ENCODE results near the gene ATF2.

The ATF2 gene

DNA sequence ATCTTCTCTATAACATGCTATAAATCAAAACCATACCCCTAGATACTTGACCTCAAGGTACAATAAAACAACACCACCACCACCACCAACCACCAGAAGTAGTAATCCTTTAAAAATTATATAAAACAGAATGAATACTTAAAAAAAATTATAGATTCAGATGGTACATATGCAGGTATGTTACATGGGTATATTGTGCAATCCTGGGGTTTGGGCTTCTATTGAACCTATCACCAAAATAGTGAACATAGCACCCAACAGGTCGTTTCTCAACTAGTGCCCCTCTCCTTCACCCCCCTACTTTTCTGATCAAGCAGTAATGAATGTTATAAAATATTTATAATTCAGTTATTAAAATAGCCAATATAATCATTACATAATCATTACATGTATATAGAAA lies 91.7 kb downstream of the ATF2 start:
- no peak for DNase-seq

DNA sequence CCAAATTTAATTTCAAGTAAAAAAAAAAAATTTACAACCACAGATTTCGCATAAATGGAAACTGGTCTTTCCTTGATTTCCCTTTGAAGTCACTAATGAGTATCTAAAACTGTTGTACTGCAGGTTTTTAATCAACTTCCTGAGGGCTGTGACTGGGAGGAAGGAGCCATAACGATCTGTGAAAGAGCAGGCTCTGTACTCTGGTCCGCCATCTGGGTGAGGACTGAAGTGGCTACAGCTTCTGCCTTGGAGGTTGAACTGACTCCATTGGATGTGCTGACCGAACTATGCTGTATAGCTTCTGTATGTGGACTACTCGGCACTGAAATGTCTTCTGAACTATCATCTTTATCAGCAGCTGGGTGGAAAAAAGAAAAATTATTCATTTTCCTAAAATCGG lies 93.5 kb downstream of the ATF2 start:
- DNase-seq, result no peak

DNA sequence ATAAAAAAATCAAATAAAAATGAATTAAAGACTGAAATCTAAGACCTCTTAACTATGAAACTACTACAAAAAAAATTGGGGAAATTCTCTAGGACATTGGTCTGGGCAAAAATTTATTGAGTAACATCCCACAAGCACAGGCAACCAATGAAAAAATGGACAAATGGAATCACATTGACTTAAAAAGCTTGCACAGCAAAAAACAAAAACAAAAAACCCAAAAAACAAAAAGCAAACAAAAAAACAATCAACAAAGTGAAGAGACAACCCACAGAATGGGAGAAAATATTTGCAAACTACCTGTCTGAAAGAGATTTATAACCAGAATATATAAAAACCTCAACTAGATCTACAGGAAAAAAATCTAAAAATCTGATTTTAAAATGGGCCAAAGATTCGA lies 99.5 kb downstream of the ATF2 start:
- DNase-seq, result no peak

- no peak for DNase-seq
Measured at GRCh38 chr2:175066411-175066810, 101.6 kb downstream of the ATF2 start.

DNA sequence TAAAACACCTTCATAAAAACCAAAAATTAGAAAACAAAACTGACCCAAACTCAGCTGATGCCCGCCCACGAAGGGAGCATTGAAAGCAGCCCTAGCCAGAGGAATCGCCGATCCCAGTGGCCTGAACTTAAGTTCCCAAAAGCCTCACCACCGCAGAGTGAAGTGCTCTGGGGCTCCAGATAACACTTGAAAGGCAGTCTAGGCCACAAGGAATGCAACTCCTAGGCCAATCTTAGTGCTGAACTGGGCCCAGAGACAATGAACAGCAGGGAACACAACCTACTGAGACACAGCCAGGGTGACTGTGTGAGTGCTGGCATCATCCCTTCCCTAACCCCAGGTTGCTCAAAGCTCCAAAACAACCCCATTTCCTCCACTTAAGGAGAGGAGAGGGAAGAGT lies 103.2 kb downstream of the ATF2 start:
- no peak for DNase-seq

DNA sequence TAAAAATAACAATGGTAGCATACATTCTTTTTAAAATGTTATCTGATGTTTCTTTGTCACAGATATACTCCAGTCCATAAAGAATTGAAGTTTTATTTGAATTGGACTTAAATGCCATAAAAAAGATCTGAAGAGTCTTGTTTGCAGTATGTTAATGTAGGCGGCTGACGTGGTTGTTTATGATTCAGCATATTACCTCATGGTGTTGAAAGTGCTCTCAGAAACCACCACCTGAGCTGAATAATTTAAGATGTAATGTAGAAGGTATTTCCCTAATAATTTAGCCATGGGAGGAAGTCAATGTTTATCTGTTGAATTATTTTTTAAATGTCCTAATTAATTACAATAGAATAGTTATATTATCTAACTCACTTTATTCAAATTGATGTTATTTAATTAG lies 104.3 kb downstream of the ATF2 start:
- DNase-seq, result no peak

GRCh38 chr2:175062787-175063585 lies 105.0 kb downstream of the ATF2 start:
- peak in 1 of 2 experiments; percentile 23 for DNase-seq

DNA sequence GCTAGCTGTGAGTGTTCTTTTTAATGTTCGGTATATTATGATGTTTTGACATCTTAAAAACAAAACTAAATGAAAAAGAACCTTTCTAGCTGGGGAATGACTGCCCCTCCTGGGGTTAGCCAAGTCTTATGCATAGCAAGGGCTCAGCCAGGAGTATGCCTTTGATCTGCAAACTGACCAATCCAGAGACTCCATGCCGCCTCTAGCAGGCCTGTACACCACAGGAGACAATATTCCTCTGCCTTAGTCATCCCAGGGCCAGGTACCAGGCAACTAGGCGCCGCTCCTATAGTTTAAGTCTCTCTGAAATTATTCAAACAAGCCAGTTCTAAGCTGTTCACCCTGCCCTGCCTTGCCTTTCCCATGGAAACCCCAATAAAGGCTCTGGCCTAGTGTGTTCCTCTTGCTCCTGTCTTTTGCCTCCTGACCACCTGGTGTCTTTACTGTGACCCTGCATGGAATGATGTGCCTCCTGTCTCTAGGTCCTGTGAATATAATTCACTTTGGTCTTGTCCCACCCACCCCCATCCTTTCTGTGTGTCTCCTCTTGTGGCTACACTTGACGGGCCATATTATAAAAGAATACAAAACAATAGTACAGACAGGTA lies 110.8 kb downstream of the ATF2 start:
- no peak for DNase-seq

GRCh38 chr2:175055993-175056392 lies 112.0 kb downstream of the ATF2 start:
- DNase-seq, result no peak

DNA sequence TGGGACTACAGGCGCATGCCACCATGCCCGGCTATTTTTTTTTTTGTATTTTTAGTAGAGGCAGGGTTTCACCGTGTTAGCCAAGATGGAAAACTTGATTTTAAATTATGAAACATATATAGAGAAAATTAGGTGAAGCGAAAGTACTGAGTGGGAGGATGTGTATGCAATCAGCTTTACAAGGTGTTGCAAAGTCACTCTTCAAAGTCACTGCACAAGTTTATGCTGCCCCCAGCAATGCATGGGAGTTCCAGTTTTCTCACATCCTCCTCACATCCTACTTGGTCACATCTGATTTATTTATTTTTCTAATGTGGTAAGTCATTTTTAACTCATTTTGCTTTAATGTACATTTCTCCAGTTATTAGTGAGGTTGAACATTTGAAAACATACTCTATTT lies 113.7 kb downstream of the ATF2 start:
- no peak for DNase-seq

DNA sequence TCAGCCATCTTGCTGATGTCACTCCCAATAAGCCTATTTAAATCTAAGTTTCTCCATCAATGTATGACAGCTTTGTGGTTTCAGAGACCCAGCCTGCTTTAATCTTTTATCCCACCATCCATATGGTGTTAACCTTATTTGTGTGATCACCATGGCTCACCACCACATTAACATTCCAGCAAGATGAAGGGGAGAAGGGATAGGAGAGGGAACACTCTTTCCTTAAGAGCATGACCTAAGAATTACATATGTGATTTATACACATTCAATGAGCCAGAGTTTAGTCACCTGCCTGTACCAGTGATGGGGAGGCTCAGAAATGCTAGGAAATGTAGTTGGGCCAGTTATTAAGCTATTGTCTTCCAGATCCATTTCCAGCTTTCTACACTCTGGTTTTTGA lies 118.3 kb downstream of the ATF2 start:
- DNase-seq, result no peak

GRCh38 chr2:175048275-175048674 lies 119.7 kb downstream of the ATF2 start:
- no peak for DNase-seq

GRCh38 chr2:175039490-175039889 lies 128.5 kb downstream of the ATF2 start:
- no peak for DNase-seq

DNA sequence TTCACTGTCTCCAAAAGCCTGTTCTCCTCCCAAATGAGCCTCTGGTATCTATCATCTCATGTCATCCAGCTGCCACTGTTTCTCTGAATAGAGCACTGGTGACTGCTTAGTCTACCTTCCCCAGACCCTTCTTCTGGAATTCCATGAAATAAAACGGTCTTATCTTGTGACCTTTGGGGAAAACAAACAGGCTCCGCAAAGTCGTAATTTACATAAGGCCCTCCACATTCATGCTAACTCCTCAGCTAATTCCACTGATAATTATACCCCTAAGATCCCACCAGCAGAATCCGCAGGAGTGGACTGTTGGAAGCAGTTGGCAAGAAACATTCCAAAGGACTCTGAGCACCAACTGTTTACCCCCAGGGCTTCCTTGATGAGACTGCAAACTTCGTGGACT lies 129.0 kb downstream of the ATF2 start:
- no peak for DNase-seq

DNA sequence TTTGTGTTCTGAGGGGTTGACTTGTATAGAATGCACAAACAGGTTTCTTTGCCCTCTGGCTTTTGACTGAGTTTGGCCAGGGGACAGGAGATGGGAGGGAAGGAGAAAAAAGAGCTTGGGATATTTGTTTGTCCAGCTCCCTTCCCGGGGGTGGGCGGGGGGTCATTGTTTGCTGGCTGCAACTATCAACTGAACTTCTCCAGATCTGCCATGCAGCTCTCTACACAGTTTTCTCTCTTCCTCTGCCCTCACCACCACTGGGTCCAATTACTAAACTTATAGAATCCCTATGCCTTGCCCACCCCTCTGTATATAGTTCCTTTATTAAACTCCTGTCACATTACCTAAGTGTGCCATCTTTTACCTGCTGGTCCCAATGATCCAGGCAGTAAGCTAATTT lies 130.1 kb downstream of the ATF2 start:
- DNase-seq, result no peak

DNA sequence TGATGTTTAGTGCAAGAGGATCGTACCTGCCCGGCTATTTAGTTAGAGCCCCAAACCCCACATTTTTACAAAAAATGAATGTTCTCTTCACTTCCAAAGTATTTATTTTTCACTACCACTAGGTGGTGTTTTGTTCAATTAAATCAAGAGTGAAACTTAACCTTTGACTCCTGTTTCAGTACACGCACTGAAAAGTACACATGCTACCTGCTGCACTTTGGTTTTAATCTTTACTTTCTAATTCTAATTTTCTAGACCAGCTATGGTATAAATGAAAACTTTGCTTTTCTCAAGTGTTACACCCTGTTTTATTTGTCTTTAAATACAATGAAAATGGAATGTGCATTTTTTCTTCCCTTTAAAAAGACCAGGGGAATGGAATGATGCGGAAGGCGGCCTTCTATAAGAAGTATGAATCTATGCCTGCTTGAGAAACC lies 131.4 kb downstream of the ATF2 start:
- no peak for DNase-seq

DNA sequence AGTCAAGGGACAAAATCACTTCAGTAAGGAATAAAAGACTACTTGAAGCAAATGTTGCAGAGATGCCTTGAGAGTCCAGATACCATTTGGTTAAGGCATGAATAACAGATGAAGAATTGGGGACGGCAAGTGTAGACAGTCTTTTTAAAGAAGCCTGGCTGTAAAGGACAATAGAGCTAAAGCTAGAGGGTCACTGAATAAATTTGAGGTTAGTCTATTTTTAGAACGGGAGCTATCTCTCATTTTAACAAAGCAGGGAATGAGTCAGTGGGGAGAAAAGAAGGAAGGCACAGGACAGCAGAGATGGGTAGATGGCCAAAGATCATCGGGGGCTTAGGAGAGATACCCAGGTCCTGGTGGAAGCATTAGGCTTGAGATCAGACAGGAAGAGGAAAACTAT lies 132.2 kb downstream of the ATF2 start:
- DNase-seq, result no peak

- no peak for DNase-seq
Measured at GRCh38 chr2:175034716-175035115, 133.3 kb downstream of the ATF2 start.

- DNase-seq, result peak; percentile 21 to 42
Measured at GRCh38 chr2:175030380-175031271, 137.4 kb downstream of the ATF2 start.

DNA sequence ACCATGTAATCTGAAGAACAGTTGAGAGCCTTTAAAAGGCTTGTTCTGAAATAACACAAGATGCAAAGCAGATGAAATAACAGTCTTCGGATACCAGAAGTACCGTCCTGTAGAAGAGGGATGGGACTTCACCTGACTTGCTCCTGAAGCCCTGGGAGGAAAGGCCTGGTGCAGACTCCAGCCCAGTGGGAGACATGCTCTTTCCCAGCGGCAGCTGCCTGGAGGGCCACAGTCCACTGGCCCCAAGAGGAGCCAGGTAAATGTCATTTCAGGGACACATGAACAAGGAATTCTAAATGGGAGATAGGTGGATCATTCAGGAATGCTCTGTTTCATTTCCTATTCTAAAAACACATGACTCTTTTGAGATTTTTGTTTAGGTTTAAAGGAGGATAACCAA lies 140.2 kb downstream of the ATF2 start:
- no peak for DNase-seq

DNA sequence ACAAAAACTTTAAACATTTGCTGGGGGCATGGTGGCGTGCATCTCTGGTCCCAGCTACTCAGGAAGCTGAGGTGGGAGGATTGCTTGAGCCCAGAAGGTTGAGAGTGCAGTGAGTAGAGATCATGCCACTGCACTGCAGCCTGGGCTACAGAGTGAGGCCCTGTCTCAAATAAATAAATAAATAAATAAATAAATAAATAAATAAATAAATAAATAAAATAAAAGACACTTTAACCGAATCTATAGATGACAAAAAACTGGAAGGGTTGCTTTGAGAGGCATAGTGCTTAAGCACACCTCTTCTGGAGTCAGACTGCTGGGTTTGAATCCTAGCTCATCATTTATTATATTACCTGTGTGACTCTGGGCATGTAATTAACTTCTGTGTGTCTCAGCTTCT lies 141.6 kb downstream of the ATF2 start:
- no peak for DNase-seq

- no peak for DNase-seq
Measured at GRCh38 chr2:175025946-175026345, 142.1 kb downstream of the ATF2 start.

- DNase-seq, result no peak
Measured at GRCh38 chr2:175025233-175025632, 142.8 kb downstream of the ATF2 start.

DNA sequence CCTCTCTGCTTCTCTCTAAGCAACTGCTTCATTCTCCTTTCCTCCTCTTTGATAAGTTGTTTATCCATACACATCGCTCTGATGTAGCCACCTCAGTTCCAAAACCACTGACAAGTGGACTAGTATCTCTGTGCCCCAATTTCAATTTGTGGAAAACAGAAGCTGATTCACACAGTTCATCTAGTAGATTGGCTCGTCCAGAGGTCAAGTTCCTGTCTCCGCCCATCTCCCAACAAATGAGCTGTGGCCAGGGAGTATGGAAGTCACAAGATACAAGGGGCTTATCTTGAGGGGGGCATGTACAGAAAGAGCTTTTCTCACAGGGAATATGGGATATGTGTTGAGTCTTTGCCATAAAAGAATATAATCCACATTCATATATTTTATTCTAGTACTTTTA lies 145.1 kb downstream of the ATF2 start:
- DNase-seq, result no peak

Data from NCI-H1930 (cell line).